ENCODE results near the gene ST6GAL1. TPM values are rescaled to one million over a fixed set of nuclear protein-coding genes. Genes with fewer than 3 reads are reported as not detected.
A peak's percentile ranks its signal among the peaks of the same experiment; 100 is the strongest.

The ST6GAL1 gene
- total and polyA plus RNA-seq, 2 of the 4 experiments (the other 2 are of a cell fraction): 1.4 to 2.9 TPM

GRCh38 chr3:186991470-186991869 is 61.1 kb downstream of the ST6GAL1 start:
- ATAC-seq (ENCODE audit: low read depth) (no peak), DNase-seq (no peak)
- no peak overlapping the region for H2BK5ac ChIP-seq (ENCODE audit: low read depth, low read length, poor library complexity, severe bottlenecking)
- no peak overlapping the region for H4K91ac ChIP-seq (ENCODE audit: insufficient read depth, low read depth, low read length)
- no peak overlapping the region for H3K56ac ChIP-seq (ENCODE audit: extremely low read depth, insufficient read depth, low read length)
- H3K23ac ChIP-seq (ENCODE audit: low read depth, low read length): no peak overlapping the region
- H4K5ac ChIP-seq (ENCODE audit: low read depth, low read length): no peak overlapping the region
- no peaks in the 10 kb centered on the region for H3K79me1 ChIP-seq (ENCODE audit: low read depth in 1 of 2, low read length in 2 of 2)
- no peak overlapping the region for H3K14ac ChIP-seq (replicated peaks; ENCODE audit: low read depth, low read length)
- intact Hi-C loops (cut with micrococcal nuclease) (no loop called here), dilution Hi-C loops (cut with HindIII; ENCODE audit: low sequenced_read_pairs, unreplicated experiment) (no loop called here), in situ Hi-C loops (cut with MboI; ENCODE audit: low sequenced_read_pairs) (no loop called here)
- no peak overlapping the region for H2BK15ac ChIP-seq (ENCODE audit: low read depth, low read length)
- POLR2A ChIA-PET (ENCODE audit: unreplicated experiment): no interaction called here
- CTCF ChIA-PET: no interaction called here
- H3K36me3 ChIP-seq (ENCODE audit: control insufficient read depth, insufficient read depth, low read length): no peaks in the 10 kb centered on the region
- no peak overlapping the region for H3K9ac ChIP-seq (ENCODE audit: low read depth, low read length)
- no peak overlapping the region for H2AK5ac ChIP-seq (ENCODE audit: low read depth, low read length)
- peak overlapping the region; percentile 58 for H2AK9ac ChIP-seq (replicated peaks; ENCODE audit: low read depth, low read length, poor library complexity)
- no peak overlapping the region for H2BK20ac ChIP-seq (ENCODE audit: low read depth, low read length)
- no peaks in the 10 kb centered on the region for H3K27me3 ChIP-seq (ENCODE audit: control insufficient read depth, insufficient read depth, low read length)
- TF ChIP-seq FOS (IDR thresholded peaks at IDR 0.05; ENCODE audit: low read depth, low read length): no peak
- TF ChIP-seq RFX5 (IDR thresholded peaks at IDR 0.05; ENCODE audit: low read depth, low read length): no peak
- no peak for TF ChIP-seq NFE2L2 (IDR thresholded peaks at IDR 0.05; ENCODE audit: low read depth, low read length)
- no peak for TF ChIP-seq CHD1 (IDR thresholded peaks at IDR 0.05; ENCODE audit: low read depth, low read length)
- no peak for TF ChIP-seq CTCF (conservative IDR thresholded peaks at IDR 0.05; ENCODE audit: low read depth, low read length)
- no peak for TF ChIP-seq RAD21 (IDR thresholded peaks at IDR 0.05; ENCODE audit: low read length)
- TF ChIP-seq, protein P1, sequence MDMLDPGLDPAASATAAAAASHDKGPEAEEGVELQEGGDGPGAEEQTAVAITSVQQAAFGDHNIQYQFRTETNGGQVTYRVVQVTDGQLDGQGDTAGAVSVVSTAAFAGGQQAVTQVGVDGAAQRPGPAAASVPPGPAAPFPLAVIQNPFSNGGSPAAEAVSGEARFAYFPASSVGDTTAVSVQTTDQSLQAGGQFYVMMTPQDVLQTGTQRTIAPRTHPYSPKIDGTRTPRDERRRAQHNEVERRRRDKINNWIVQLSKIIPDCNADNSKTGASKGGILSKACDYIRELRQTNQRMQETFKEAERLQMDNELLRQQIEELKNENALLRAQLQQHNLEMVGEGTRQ (IDR thresholded peaks at IDR 0.05; ENCODE audit: low read depth, low read length): no peak
- no peak for TF ChIP-seq ELK1 (IDR thresholded peaks at IDR 0.05; ENCODE audit: borderline replicate concordance, low read depth, low read length)
- TF ChIP-seq MAZ (IDR thresholded peaks at IDR 0.05; ENCODE audit: borderline replicate concordance, low read depth, low read length): no peak
- TF ChIP-seq RCOR1 (IDR thresholded peaks at IDR 0.05; ENCODE audit: insufficient replicate concordance, low read length): no peak
- no peak for TF ChIP-seq MXI1 (IDR thresholded peaks at IDR 0.05; ENCODE audit: borderline replicate concordance, low read depth, low read length)
- no peak for TF ChIP-seq MAFK (IDR thresholded peaks at IDR 0.05; ENCODE audit: low read depth, low read length)
- TF ChIP-seq BHLHE40 (IDR thresholded peaks at IDR 0.05; ENCODE audit: low read depth, low read length): no peak
- no peak for TF ChIP-seq POLR2A (IDR thresholded peaks at IDR 0.05; ENCODE audit: low read depth, low read length)
- no peak for TF ChIP-seq CEBPB (IDR thresholded peaks at IDR 0.05; ENCODE audit: low read depth, low read length)
- no peak for TF ChIP-seq SMC3 (IDR thresholded peaks at IDR 0.05; ENCODE audit: low read depth, low read length)
- H3K27ac ChIP-seq (ENCODE audit: insufficient read depth, low read length): no peak overlapping the region
- no peak overlapping the region for H4K8ac ChIP-seq (ENCODE audit: low read depth in 2 of 2, low read length in 2 of 2)
- BruUV-seq (replicated peaks): no TSS peak
- H3K4ac ChIP-seq (ENCODE audit: low read depth, low read length): no peak overlapping the region
- H3K4me1 ChIP-seq (ENCODE audit: control insufficient read depth, insufficient read depth, low read length): peaks cover 3% of the 10 kb centered on the region; the same call in 1 of the 2 replicates
- no peak overlapping the region for H3K18ac ChIP-seq (ENCODE audit: low read depth, low read length)
- no peaks in the 10 kb centered on the region for H4K20me1 ChIP-seq (ENCODE audit: insufficient read depth, low read length)
- H2BK120ac ChIP-seq (ENCODE audit: low read depth, low read length): no peak overlapping the region
- no peak overlapping the region for H3K4me2 ChIP-seq (ENCODE audit: low read depth, low read length)
- H3K9me1 ChIP-seq (ENCODE audit: insufficient read depth, low read length): no peaks in the 10 kb centered on the region; the same call in 1 of the 2 replicates
- H3K9me3 ChIP-seq (ENCODE audit: control insufficient read depth, insufficient read depth, low read length): no peaks in the 10 kb centered on the region
- H3K4me3 ChIP-seq (ENCODE audit: insufficient read depth, low read depth, low read length): no peak overlapping the region
- no peak overlapping the region for H2AFZ ChIP-seq (replicated peaks; ENCODE audit: low read length, poor library complexity)
- WGBS, 2 experiments (ENCODE audit: extremely low coverage in 2 of 2, insufficient read length in 1 of 2): no CpG with 5 or more reads among the region's 4 CpGs
